Fibroblast of pulmonary artery (primary cell): ENCODE data around the gene SAMD4A.
"Not testable (repeated sequence)": the region's sequence is repeated elsewhere in the genome, so short reads cannot be mapped to it uniquely, and the experiment has no call there.

Experiments
- DNase-seq: peaks from one replicate; pipeline ENCODE4 v3.0.0-alpha.2; 2010; ENCODE audit warnings: low read depth
- H3K4me3 ChIP-seq: replicated peaks from 2 replicates; pipeline ENCODE4 v1.5.1; 2011; ENCODE audit warnings: low read depth, mild to moderate bottlenecking, control low read depth, low read length, moderate library complexity
- CTCF ChIP-seq: IDR thresholded peaks from 2 replicates; pipeline ENCODE4 v1.5.1; 2011; ENCODE audit warnings: mild to moderate bottlenecking, control low read depth, low read length, inconsistent platforms; ENCODE audit errors: missing control alignments

The SAMD4A gene

GRCh38 chr14:54617467-54617866 is 50.5 kb downstream of the SAMD4A start:
- H3K4me3 ChIP-seq, result no peak overlapping the region
- TF ChIP-seq CTCF, result no peak
- peak; percentile 30 for DNase-seq

GRCh38 chr14:54621686-54622085 is 54.8 kb downstream of the SAMD4A start:
- no peak for TF ChIP-seq CTCF
- DNase-seq, result no peak
- H3K4me3 ChIP-seq, result no peak overlapping the region

- DNase-seq, result no peak
- no peak overlapping the region for H3K4me3 ChIP-seq
- no peak for TF ChIP-seq CTCF
Observed at GRCh38 chr14:54622192-54622958, 55.4 kb downstream of the SAMD4A start.

GRCh38 chr14:54623279-54624004 is 56.5 kb downstream of the SAMD4A start:
- no peak overlapping the region for H3K4me3 ChIP-seq
- DNase-seq, result no peak
- no peak for TF ChIP-seq CTCF

GRCh38 chr14:54624005-54624358 is 57.1 kb downstream of the SAMD4A start:
- not testable (repeated sequence) for H3K4me3 ChIP-seq, DNase-seq

- peak; percentile 42 for DNase-seq
- no peak for TF ChIP-seq CTCF
- H3K4me3 ChIP-seq, result no peak overlapping the region
Observed at GRCh38 chr14:54625112-54625511, 58.2 kb downstream of the SAMD4A start.

- no peak for TF ChIP-seq CTCF
- DNase-seq, result no peak
- peak overlapping the region; percentile 42 for H3K4me3 ChIP-seq
Observed at GRCh38 chr14:54627219-54627539, 60.3 kb downstream of the SAMD4A start.
